Liver (tissue), 9 donors: ENCODE data around the gene PLAAT1. TPM values are rescaled to one million over a fixed set of nuclear protein-coding genes. Genes with fewer than 3 reads are reported as not detected.

ENCODE experiments used
- DNase-seq: peaks from one replicate; pipeline ENCODE4 v3.0.0-alpha.2; 2017; ENCODE audit warnings: low spot score
- H3K27ac ChIP-seq, 2 donors: one replicate each; pipeline ENCODE4 v1.7.0; 2013; ENCODE audit warnings: inconsistent platforms in 2 of 2, low read length in 2 of 2, control low read depth in 1 of 2, low read depth in 1 of 2, mild to moderate bottlenecking in 1 of 2
- H3K27me3 ChIP-seq, 4 donors: one replicate each; pipeline versions ENCODE4 v1.6.1 to v1.7.0; 2013; ENCODE audit warnings: low read length in 3 of 4, inconsistent platforms in 1 of 4, mild to moderate bottlenecking in 1 of 4, moderate library complexity in 1 of 4; ENCODE audit not compliant: control insufficient read depth in 4 of 4, insufficient read depth in 4 of 4
- H3K36me3 ChIP-seq, 4 donors: one replicate each; pipeline versions ENCODE4 v1.6.1 to v1.7.0; 2013; ENCODE audit warnings: low read length in 3 of 4, mild to moderate bottlenecking in 3 of 4, low read depth in 1 of 4, moderate library complexity in 1 of 4; ENCODE audit not compliant: control insufficient read depth in 4 of 4, insufficient read depth in 3 of 4
- H3K4me1 ChIP-seq, 4 donors: one replicate each; pipeline versions ENCODE4 v1.6.1 to v1.7.0; 2013; ENCODE audit warnings: low read length in 3 of 4, mild to moderate bottlenecking in 3 of 4, moderate library complexity in 1 of 4; ENCODE audit not compliant: control insufficient read depth in 4 of 4, insufficient read depth in 4 of 4
- H3K4me3 ChIP-seq, 3 donors: one replicate each; pipeline versions ENCODE4 v1.6.1 to v1.7.0; 2013; ENCODE audit warnings: low read length in 3 of 3, control low read depth in 1 of 3, low read depth in 1 of 3, mild to moderate bottlenecking in 1 of 3
- H3K9ac ChIP-seq, 2 donors: one replicate each; pipeline ENCODE4 v1.7.0; 2013; ENCODE audit warnings: low read length in 2 of 2, mild to moderate bottlenecking in 2 of 2, moderate library complexity in 2 of 2, control low read depth in 1 of 2, low read depth in 1 of 2
- H3K9me3 ChIP-seq, 4 donors: one replicate each; pipeline versions ENCODE4 v1.6.1 to v1.7.0; 2013; ENCODE audit warnings: low read length in 3 of 4; ENCODE audit not compliant: control insufficient read depth in 4 of 4
- ATF3 ChIP-seq: IDR thresholded peaks from 2 replicates; pipeline ENCODE4 v1.6.1; 2016; ENCODE audit warnings: antibody characterized with exemption
- CTCF ChIP-seq: fragments of 150-350 bp; IDR thresholded peaks from 2 replicates; pipeline ENCODE4 v1.5.1; 2017; ENCODE audit warnings: improper control_type of control experiment, low read depth, low read length; ENCODE audit not compliant: missing input control
- EGR1 ChIP-seq, 2 donors: IDR thresholded peaks; 2 replicates each; pipeline ENCODE4 v1.6.1; 2016 to 2018; ENCODE audit warnings: antibody characterized with exemption in 2 of 2, low read depth in 2 of 2
- HNF4G ChIP-seq: IDR thresholded peaks from 2 replicates; pipeline ENCODE4 v1.6.1; 2016; ENCODE audit warnings: antibody characterized with exemption
- JUND ChIP-seq, 2 donors: IDR thresholded peaks; 2 replicates each; pipeline ENCODE4 v1.6.1; 2016; ENCODE audit warnings: antibody characterized with exemption in 2 of 2
- NR2F2 ChIP-seq: IDR thresholded peaks from 2 replicates; pipeline ENCODE4 v1.6.1; 2016; ENCODE audit warnings: antibody characterized with exemption
- RXRA ChIP-seq, 2 donors: IDR thresholded peaks; 2 replicates each; pipeline ENCODE4 v1.6.1; 2017 to 2018; ENCODE audit warnings: antibody characterized with exemption in 2 of 2, mild to moderate bottlenecking in 1 of 2
- SP1 ChIP-seq: IDR thresholded peaks from 2 replicates; pipeline ENCODE4 v1.6.1; 2018; ENCODE audit warnings: antibody characterized with exemption, mild to moderate bottlenecking
- TAF1 ChIP-seq: conservative IDR thresholded peaks from 2 replicates; pipeline ENCODE4 v1.6.1; 2016; ENCODE audit warnings: antibody characterized with exemption, mild to moderate bottlenecking
- ZBTB33 ChIP-seq: IDR thresholded peaks from 2 replicates; pipeline ENCODE4 v1.6.1; 2016; ENCODE audit warnings: antibody characterized with exemption
- WGBS: extraction: QIAGEN DNeasy Blood & Tissue Kit; methylation state at CpG from one replicate; pipeline ENCODE4 v1.1.7; 2013; 5-methylcytosine and 5-hydroxymethylcytosine counted together
- polyA plus RNA-seq, 2 donors: library from polyadenylated mRNA; stranded (reverse) in 1 of 2; unstranded in 1 of 2; fragments of 200-250 nt in 1 of 2; fragments of >200 nt in 1 of 2; fragmentation: Nextera tagmentation in 1 of 2; extraction: Ambion mirVana in 1 of 2; gene quantifications; one replicate each; pipeline versions ENCODE4 v1.2.1 to v1.2.3, GENCODE V29; 2013 to 2015
- total RNA-seq, 2 donors: library from RNA; depleted of rRNA; stranded (reverse); fragments of >200 nt; gene quantifications; one replicate each; pipeline ENCODE4 v1.2.3, GENCODE V29; 2014
- donor health status: healthy.
- donor health status: healthy.
- donor health status: healthy.
- donor health status: healthy.
- donor health status: healthy.

PLAAT1 gene
- total and polyA plus RNA-seq, 4 donors: 0.12 to 0.37 (median 0.19) TPM; not detected in 1

GRCh38 chr3:193243571-193243970 lies 2.5 kb downstream of the PLAAT1 start:
- 85% methylated on average over 3 of the region's 3 CpGs for WGBS
- Histone ChIP-seq H3K4me1 (peaks cover 0 to 6% (median 3%) of the 10 kb centered on the region in 4 donors), H3K9ac (no peak overlapping the region), H3K36me3 (no peaks in the 10 kb centered on the region), H3K27ac (no peak overlapping the region), H3K9me3 (peaks cover 0 to 12% (median 4%) of the 10 kb centered on the region in 4 donors), H3K27me3 (peaks cover 0 to 3% (median 1%) of the 10 kb centered on the region in 4 donors), H3K4me3 (no peak overlapping the region)
- TF ChIP-seq NR2F2 (no peak), ZBTB33 (no peak), CTCF (no peak), TAF1 (no peak)
- DNase-seq: no peak

- Histone ChIP-seq H3K9me3 (peaks cover 3 to 17% (median 8%) of the 10 kb centered on the region in 4 donors), H3K9ac (no peak overlapping the region), H3K27me3 (peaks cover 0 to 5% (median 0%) of the 10 kb centered on the region in 4 donors), H3K4me3 (no peak overlapping the region), H3K27ac (no peak overlapping the region), H3K4me1 (no peaks in the 10 kb centered on the region), H3K36me3 (no peaks in the 10 kb centered on the region)
- no peak for DNase-seq
- WGBS: 47% methylated on average over 2 of the region's 2 CpGs
- TF ChIP-seq JUND (IDR thresholded peaks at IDR 0.05) (no peak), NR2F2 (no peak), HNF4G (no peak), ZBTB33 (no peak)
These were observed 7.9 kb downstream of the PLAAT1 start for GRCh38 chr3:193248848-193249468.

- peaks cover 0 to 2% (median 0%) of the 10 kb centered on the region in 4 donors for H3K27me3 ChIP-seq
- no peak overlapping the region for H3K27ac ChIP-seq
- H3K9me3 ChIP-seq: peaks cover 3 to 17% (median 8%) of the 10 kb centered on the region in 4 donors
- TF ChIP-seq ATF3 (no peak), TAF1 (no peak), SP1 (no peak), RXRA (IDR thresholded peaks at IDR 0.05) (no peak), EGR1 (IDR thresholded peaks at IDR 0.05; ENCODE audit: low read depth in 2 of 2) (no peak), HNF4G (no peak)
- no peaks in the 10 kb centered on the region for H3K36me3 ChIP-seq
- H3K4me1 ChIP-seq: no peaks in the 10 kb centered on the region
- no peak overlapping the region for H3K9ac ChIP-seq
- H3K4me3 ChIP-seq: no peak overlapping the region
- 73% methylated on average over 4 of the region's 4 CpGs for WGBS
- no peak for DNase-seq
These were observed 9.5 kb downstream of the PLAAT1 start for GRCh38 chr3:193250492-193250891.
